NCI-H2107 treated with DMSO at 0.1 percent for 48 hours (cell line): ENCODE results near the gene RHBDD3.

ENCODE experiments used
- DNase-seq: peaks from one replicate; lab custom pipeline; 2025; ENCODE audit not compliant: unreplicated experiment; lab: John Stamatoyannopoulos, UW

Gene RHBDD3

GRCh38 chr22:29267858-29268510, at the start of gene RHBDD3, which contains the start of gene EWSR1:
RHBDD3 (minus strand) TSS chr22:29267981; CDS start chr22:29265626, 2,355 bp downstream.
EWSR1 (plus strand) TSS chr22:29268268; CDS start chr22:29268337, 69 bp downstream.
- DNase-seq, result peak; percentile 72

DNA sequence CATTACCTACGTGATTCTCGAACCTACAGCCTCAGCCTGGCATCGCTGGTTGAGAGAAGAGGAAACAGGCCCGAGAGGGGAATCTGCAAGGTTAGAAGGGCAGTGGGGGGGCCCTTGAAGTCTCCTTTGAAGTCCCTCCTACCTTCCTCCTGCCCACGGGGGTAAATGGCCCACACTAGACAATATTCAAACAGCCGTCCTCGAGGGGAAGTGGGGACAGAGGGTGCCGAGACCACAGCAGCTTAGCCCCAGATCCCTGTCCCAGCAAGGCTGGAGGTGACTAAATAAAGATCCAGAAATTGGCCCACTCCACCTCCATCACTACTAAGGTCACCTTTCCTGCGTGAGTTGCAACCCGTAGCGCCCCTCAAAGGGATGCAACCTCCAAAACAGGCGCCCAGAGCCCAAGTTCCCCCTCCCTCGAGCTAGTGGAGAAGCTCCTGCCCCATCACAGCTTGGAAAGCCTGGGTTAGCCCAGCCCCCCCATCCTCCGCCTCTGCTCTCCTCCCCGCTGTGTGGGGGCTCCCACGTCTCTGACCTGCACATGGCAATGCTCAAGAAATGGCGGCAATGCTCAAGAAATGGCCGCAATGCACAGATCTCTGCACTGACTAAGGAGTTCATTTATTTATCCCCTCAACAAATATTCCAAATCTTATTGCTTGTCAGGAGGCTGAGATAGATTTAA, 48.5 kb upstream of the RHBDD3 start:
- no peak for DNase-seq

GRCh38 chr22:29315286-29316140, 47.7 kb upstream of the RHBDD3 start, which contains the start of gene RASL10A:
RASL10A (minus strand) TSS chr22:29315697; CDS start chr22:29315246, 451 bp downstream.
- DNase-seq, result no peak

GRCh38 chr22:29314537-29315285, 46.9 kb upstream of the RHBDD3 start:
- no peak for DNase-seq

DNA sequence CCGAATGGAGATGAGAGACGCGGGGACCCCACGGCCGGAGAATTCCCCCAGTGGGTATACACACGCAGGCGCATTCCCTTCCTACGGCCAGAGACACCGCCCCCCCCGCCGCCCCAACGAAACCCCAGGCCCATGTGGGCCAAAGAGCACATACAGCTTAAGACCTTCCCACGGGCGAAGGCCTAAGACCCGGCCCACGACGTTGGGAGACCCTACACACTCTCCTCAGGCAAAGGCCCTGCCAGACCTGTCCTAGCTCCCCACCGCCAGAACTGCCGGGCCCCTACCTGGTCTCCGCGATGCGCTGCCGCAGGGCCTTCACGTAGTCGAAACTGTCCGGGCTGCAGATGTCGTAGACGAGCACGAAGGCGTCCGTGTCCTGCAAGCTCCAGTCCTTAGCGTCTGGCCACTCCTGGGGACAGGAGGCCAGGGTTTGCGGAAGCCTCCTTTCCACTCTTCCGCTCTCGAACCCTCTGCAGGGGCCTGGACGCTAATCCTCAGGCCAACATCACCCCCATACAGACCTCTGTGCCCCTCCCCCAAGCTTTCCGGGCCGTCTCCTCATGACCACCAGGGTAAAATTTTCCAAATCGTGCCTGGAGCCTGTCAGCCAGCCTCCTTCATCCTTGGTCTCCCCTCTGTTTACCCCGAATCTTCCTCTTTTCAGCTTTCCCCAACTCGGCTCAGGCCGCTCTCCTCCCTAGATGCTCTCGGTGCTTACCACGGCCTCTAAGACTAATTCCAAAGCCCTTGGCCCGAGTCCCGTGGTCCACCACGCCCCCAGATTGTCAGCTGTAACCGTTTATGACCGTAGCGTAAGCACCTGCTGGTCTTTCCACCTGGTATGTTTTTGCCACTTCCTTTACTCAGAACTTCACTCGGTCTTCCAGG, 46.0 kb upstream of the RHBDD3 start:
- no peak for DNase-seq

GRCh38 chr22:29313126-29313575, 45.4 kb upstream of the RHBDD3 start:
- DNase-seq, result no peak

GRCh38 chr22:29312218-29313125, 44.7 kb upstream of the RHBDD3 start:
- no peak for DNase-seq

DNA sequence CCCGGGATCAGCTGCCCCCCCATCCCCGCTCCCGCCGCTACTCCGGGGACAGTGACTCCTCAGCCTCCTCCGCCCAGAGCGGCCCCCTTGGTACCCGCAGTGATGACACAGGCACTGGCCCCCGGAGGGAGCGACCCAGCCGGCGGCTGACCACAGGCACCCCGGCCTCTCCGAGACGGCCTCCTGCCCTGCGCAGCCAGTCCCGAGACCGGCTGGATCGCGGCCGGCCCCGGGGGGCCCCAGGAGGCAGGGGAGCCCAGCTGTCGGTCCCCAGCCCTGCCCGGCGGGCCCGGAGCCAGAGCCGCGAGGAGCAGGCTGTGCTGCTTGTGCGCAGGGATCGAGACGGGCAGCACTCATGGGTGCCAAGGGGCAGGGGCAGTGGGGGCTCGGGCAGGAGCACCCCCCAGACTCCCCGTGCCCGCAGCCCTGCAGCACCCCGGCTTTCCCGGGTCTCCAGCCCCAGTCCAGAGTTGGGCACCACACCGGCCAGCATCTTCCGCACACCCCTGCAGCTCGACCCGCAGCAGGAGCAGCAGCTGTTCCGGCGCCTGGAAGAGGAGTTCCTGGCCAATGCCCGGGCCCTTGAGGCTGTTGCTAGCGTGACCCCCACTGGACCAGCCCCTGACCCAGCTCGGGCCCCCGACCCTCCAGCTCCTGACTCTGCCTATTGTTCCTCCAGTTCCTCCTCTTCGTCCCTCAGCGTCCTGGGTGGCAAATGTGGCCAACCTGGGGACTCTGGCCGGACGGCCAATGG, 43.9 kb upstream of the RHBDD3 start:
- DNase-seq, result no peak

GRCh38 chr22:29310863-29311339, 43.1 kb upstream of the RHBDD3 start:
- no peak for DNase-seq

GRCh38 chr22:29310065-29310862, 42.5 kb upstream of the RHBDD3 start:
- DNase-seq, result no peak

DNA sequence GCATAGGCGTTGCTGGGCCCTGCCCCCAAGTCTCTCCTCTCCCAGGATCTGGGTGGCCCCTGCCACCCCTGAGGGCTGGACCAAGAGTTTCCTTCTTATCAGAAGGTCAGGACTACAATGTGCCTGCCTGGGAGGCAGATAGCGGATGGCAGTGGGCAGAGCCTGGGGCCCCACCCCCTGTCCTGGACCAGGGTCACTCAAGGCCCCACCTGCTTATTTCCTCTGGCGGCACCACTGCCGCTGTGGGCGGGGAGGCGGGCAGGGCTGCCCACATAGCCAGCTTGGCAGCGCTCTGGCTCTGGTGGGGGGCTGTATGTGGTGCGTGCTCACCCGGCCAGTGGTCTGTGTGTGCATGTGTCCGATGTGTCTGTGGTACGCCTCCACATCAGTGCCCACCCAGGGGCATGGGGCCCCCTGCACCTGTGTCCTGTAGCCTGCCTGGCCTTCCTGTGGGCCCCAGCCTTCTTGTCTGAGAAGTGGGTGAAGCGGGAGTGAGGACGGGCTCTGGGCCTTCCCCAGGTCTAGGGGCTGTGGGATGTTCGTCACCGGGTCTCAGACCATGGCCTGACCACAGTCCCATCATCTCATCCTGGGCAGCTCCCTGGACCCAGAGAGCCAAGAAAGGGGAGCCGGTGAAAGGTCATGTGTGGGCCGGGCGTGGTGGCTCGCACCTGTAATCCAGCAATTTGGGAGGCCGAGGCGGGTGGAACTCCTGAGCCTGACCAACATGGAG, 41.7 kb upstream of the RHBDD3 start:
- DNase-seq, result no peak

GRCh38 chr22:29308791-29309262, 41.0 kb upstream of the RHBDD3 start:
- DNase-seq, result no peak

DNA sequence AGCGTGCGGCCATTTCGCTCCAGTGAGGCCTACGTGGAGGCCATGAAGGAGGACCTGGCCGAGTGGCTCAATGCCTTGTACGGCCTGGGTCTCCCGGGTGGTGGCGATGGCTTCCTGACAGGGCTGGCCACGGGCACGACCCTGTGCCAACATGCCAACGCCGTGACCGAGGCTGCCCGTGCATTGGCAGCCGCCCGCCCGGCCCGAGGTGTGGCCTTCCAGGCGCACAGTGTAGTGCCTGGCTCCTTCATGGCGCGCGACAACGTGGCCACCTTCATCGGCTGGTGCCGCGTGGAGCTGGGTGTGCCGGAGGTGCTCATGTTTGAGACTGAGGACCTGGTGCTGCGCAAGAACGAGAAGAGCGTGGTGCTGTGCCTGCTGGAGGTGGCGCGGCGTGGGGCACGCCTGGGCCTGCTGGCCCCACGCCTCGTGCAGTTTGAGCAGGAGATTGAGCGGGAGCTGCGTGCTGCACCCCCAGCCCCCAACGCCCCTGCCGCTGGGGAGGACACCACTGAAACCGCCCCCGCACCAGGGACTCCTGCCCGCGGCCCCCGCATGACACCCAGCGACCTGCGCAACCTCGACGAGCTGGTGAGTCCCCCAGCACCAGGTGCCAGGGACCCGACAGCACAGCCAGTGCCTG, 40.5 kb upstream of the RHBDD3 start:
- DNase-seq, result no peak

DNA sequence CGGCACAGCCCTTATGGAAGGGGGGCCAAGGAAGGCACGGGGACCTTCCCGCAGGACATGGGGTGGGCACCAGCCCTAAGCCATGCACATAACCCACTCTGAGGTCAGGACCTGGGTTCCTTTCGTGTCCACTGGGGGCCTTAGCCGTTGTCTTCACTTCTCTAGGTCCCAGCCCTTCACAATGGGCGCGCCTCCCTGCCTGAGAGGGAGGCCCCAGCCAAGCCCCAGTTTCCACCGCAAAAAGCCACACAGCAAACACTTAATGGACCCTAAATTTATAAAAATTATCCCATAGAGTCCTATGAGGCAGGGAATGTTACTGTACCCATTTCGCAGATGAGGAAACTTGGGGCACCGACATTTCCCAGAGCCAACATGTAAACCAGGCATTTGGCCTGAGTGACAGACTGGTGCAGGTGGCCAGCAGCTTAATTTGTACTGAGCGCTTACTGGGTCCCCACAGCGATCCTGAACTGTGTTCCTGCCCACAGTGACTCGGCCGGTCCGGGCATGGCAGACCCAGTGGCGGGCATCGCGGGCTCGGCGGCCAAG, 39.9 kb upstream of the RHBDD3 start:
- DNase-seq, result no peak

GRCh38 chr22:29306835-29307595, 39.2 kb upstream of the RHBDD3 start:
- DNase-seq, result no peak
